Body of pancreas (tissue), 4 donors: Measurements from ENCODE around the gene COL4A2. TPM values are rescaled to one million over a fixed set of nuclear protein-coding genes. Genes with fewer than 3 reads are reported as not detected.
A peak's percentile ranks its signal among the peaks of the same experiment; 100 is the strongest.

Experiments
- ATAC-seq: fragments of 150-250 bp; one replicate; pipeline ENCODE4 v1.9.1; 2016
- DNase-seq, 4 donors: peaks; one replicate each; pipeline ENCODE4 v3.0.0-alpha.2; 2019
- H3K27ac ChIP-seq, 4 donors: fragments of 200-600 bp; sonication (generic); 1 replicate in 3 of 4; 2 replicates in 1 of 4; pipeline versions ENCODE4 v1.5.1 to v1.6.1; 2016 to 2019; ENCODE audit warnings: mild to moderate bottlenecking in 1 of 4, mixed read lengths in 1 of 4, moderate library complexity in 1 of 4
- H3K27me3 ChIP-seq, 2 donors: fragments of 200-600 bp; sonication (generic); one replicate each; pipeline ENCODE4 v1.6.0; 2016; ENCODE audit warnings: mild to moderate bottlenecking in 1 of 2
- H3K36me3 ChIP-seq, 2 donors: fragments of 200-600 bp; sonication (generic); replicated peaks in 1 of 2; 2 replicates each; pipeline ENCODE4 v1.5.1; 2016; ENCODE audit warnings: low read depth in 2 of 2; ENCODE audit not compliant: insufficient read depth in 1 of 2
- H3K4me1 ChIP-seq: fragments of 200-600 bp; sonication (generic); one replicate; pipeline ENCODE4 v1.6.0; 2016
- H3K4me3 ChIP-seq, 2 donors: fragments of 200-600 bp; sonication (generic); 1 replicate in 1 of 2; 2 replicates in 1 of 2; pipeline ENCODE4 v1.5.1; 2016 to 2019
- H3K9me3 ChIP-seq, 3 donors: fragments of 200-600 bp; sonication (generic); 1 replicate in 2 of 3; 2 replicates in 1 of 3; pipeline ENCODE4 v1.5.1; 2016
- POLR2A ChIP-seq, 3 donors: fragments of 450-650 bp; IDR thresholded peaks; one replicate each; pipeline ENCODE4 v1.6.1; 2016; ENCODE audit warnings: antibody characterized with exemption in 3 of 3, mild to moderate bottlenecking in 2 of 3
- WGBS, 2 donors: methylation state at CpG; one replicate each; pipeline ENCODE4 v1.1.5; 2017; 5-methylcytosine and 5-hydroxymethylcytosine counted together
- intact Hi-C: fragments of 100-400 bp; cut with DNase I; formaldehyde crosslinking; loops from one replicate; pipeline ENCODE4 v1.15.1; 2023
- total RNA-seq, 2 donors: library from RNA; depleted of rRNA; stranded (reverse); fragments of >200 nt; gene quantifications; one replicate each; pipeline ENCODE4 v1.1.0, GENCODE V29; 2016
- TF ChIP-seq, protein P1 (sequence below), 7 experiments: fragments of 450-650 bp in 4 of 7; fragments of 200-600 bp in 3 of 7; sonication (generic) in 3 of 7; IDR thresholded peaks; one replicate each; pipeline ENCODE4 v1.5.1; 2016 to 2019; ENCODE audit warnings: antibody characterized with exemption in 7 of 7

COL4A2 gene
- total RNA-seq, 2 donors from 2014 or later: 69.3 to 230 TPM

DNA sequence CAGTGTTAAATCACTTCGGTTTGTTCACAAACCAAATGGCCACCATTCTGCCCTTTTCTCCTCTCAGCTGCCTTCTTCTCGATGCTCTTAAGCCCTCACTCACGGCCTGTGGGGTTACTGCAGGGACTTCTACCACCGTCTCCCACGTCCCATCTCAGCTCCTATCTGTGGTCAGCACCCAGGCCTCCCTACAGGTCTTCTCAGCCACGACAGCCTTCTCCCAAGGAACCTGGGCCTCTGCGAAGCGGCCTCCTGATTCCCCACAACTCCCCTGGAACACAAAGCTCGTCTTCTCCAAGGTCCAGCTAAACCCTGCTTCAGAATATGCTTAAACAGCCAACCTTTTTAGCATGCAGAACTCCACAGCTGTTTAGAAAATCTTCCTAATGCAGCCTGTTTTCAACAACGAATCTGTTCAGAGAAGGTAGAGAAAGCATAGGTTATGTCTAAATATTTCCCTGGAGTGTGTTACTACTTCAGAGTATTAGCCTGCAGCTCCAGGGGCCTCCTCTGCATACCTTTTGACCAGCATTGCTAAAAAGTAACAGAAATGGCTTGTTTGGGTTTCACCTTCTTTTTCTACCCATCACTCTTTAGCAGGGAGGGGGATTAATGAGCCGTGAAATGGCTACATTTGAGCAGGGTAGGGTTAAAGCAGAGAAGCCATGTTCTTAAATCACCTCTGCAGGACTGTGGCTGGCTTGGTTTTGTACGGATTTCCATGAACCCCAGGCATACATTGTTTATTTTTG is 104.0 kb downstream of the COL4A2 start:
- intact Hi-C loops: no loop called here
- ATAC-seq (no peak), DNase-seq (no peak)
- no peak for TF ChIP-seq POLR2A (IDR thresholded peaks at IDR 0.05)
- TF ChIP-seq, protein P1, sequence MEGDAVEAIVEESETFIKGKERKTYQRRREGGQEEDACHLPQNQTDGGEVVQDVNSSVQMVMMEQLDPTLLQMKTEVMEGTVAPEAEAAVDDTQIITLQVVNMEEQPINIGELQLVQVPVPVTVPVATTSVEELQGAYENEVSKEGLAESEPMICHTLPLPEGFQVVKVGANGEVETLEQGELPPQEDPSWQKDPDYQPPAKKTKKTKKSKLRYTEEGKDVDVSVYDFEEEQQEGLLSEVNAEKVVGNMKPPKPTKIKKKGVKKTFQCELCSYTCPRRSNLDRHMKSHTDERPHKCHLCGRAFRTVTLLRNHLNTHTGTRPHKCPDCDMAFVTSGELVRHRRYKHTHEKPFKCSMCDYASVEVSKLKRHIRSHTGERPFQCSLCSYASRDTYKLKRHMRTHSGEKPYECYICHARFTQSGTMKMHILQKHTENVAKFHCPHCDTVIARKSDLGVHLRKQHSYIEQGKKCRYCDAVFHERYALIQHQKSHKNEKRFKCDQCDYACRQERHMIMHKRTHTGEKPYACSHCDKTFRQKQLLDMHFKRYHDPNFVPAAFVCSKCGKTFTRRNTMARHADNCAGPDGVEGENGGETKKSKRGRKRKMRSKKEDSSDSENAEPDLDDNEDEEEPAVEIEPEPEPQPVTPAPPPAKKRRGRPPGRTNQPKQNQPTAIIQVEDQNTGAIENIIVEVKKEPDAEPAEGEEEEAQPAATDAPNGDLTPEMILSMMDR (IDR thresholded peaks at IDR 0.05): no peak
- Histone ChIP-seq H3K4me3 (no peak overlapping the region), H3K27me3 (no peaks in the 10 kb centered on the region), H3K36me3 (no peaks in the 10 kb centered on the region), H3K9me3 (no peaks in the 10 kb centered on the region), H3K27ac (peak overlapping the region; percentile 42 to 75 (median 66)), H3K4me1 (peaks cover 20% of the 10 kb centered on the region)
- 59 to 67% methylated on average over 12 of the region's 12 CpGs for WGBS, 2 donors

DNA sequence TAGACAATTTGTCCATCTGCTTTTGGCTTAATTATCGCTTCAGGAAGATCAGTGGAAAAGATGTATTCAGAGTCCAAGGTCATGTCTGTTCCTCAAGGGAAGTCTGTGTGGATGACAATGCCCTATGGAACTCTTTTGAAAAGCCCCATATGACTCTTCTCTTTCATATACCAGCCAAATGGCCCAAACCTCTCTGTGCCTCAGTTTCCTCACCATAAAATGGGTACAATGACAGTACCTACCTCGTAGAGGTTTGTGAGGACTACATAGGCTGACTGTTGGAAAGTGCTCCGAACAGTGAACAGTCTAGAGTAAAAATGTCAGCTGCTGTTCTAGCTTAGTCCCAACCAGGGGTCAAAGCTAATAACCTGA is 104.6 kb downstream of the COL4A2 start:
- 59 to 63% methylated on average over 3 of the region's 3 CpGs for WGBS, 2 donors
- TF ChIP-seq, protein P1 (IDR thresholded peaks at IDR 0.05): no peak
- TF ChIP-seq POLR2A (IDR thresholded peaks at IDR 0.05): no peak
- ATAC-seq: no peak
- Histone ChIP-seq H3K27me3 (no peaks in the 10 kb centered on the region), H3K4me1 (peaks cover 20% of the 10 kb centered on the region), H3K4me3 (no peak overlapping the region), H3K27ac (peak overlapping the region; percentile 42 to 75 (median 66)), H3K36me3 (no peaks in the 10 kb centered on the region), H3K9me3 (no peaks in the 10 kb centered on the region)
- intact Hi-C loops: no loop called here
- DNase-seq: no peak

DNA sequence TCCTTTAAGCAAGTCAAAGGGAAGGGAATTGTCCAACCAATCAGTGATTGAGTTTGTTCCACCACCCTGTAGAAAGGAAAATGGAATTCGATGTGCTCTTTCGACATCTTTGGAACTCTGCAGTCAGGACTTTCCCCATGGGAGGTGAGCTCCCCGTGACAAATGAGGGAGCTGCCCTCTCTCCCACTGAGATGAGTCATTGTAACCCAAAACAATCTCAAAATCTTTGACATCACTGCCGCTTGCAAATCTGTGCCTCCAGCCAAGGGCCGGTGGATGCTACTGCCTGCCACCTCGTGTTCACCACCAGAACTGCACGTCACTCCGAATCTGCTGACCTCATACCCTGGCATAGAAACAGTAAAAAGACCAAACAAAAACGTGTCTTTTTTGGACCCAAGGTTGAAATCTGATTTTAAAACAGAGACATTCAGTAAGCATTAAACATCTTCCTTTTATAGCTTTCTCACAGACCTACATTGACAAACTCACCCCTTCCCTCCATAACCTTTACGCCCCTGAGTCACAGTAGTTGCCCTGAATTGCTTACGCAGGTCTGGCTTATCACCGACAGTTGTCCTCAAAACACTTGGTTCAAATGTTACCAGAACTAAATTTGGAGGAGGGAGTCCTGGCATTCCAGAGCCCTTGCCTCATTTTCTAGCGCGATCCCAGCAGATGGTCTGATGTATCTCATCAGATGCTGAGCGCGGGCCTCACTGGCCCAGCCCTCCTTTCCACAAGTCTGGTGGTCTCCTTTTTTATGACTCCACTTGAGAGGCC is 105.2 kb downstream of the COL4A2 start:
- no peak overlapping the region for H3K4me3 ChIP-seq
- peaks cover 20% of the 10 kb centered on the region for H3K4me1 ChIP-seq
- DNase-seq (peak; percentile 83 to 89 (median 84)), ATAC-seq (peak; percentile 92)
- peak overlapping the region; percentile 42 to 75 (median 66) for H3K27ac ChIP-seq
- H3K36me3 ChIP-seq: no peaks in the 10 kb centered on the region
- TF ChIP-seq, protein P1 (IDR thresholded peaks at IDR 0.05): peak; percentile 74 to 96 (median 92)
- TF ChIP-seq POLR2A (IDR thresholded peaks at IDR 0.05): no peak
- no peaks in the 10 kb centered on the region for H3K9me3 ChIP-seq
- WGBS, 2 donors: 37 to 38% methylated on average over 16 of the region's 16 CpGs
- intact Hi-C loops: no loop called here
- H3K27me3 ChIP-seq: no peaks in the 10 kb centered on the region

DNA sequence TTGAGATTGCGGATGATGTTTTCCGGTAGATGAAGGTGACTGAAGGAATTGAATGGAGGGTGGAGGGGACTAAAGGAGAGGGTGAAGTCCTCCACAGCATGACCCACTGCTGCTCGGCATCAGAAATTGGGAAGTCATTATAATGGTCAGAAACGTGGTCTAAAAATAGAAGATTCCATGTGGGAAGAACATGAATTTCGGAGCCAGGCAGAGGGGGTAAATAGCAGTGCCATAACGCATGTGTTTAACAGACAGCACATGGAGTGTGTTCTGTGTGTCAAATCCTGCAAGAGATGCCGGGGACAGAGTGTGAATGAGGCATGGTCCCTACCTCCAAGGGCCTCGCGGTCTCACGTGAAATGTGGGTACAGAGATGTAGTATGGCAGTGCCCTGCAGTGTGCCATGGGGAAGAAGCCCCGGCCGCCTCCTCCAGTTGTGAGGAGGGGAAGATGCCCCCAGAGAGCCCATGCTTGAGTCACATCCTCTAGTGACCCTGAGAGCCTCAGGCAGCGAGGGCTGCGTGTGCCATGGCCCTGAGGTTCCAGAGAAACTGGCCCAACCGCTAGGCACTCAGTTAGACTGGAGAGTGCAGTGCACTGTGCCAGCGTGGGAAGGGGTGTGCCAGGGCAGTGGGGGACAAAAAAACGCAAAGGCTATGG is 106.1 kb downstream of the COL4A2 start:
- no peak for DNase-seq
- WGBS, 2 donors: 71 to 78% methylated on average over 14 to 17 of the region's 17 CpGs
- Histone ChIP-seq H3K27ac (peak overlapping the region in 3 of 4 donors; percentile 2 to 75 (median 65)), H3K9me3 (no peaks in the 10 kb centered on the region), H3K27me3 (no peaks in the 10 kb centered on the region), H3K4me1 (peaks cover 20% of the 10 kb centered on the region), H3K4me3 (no peak overlapping the region), H3K36me3 (no peaks in the 10 kb centered on the region)
- ATAC-seq: no peak
- no peak for TF ChIP-seq POLR2A (IDR thresholded peaks at IDR 0.05)
- TF ChIP-seq, protein P1 (IDR thresholded peaks at IDR 0.05): no peak
- intact Hi-C loops: no loop called here
